CD4-positive, alpha-beta T cell treated with Interleukin-17A for 4 hours (primary cell): ENCODE results near the gene C19orf67.

Experiments used
- DNase-seq: peaks from one replicate; pipeline ENCODE4 v3.0.0-alpha.2; 2020; ENCODE audit warnings: mixed read lengths

Gene C19orf67

DNA sequence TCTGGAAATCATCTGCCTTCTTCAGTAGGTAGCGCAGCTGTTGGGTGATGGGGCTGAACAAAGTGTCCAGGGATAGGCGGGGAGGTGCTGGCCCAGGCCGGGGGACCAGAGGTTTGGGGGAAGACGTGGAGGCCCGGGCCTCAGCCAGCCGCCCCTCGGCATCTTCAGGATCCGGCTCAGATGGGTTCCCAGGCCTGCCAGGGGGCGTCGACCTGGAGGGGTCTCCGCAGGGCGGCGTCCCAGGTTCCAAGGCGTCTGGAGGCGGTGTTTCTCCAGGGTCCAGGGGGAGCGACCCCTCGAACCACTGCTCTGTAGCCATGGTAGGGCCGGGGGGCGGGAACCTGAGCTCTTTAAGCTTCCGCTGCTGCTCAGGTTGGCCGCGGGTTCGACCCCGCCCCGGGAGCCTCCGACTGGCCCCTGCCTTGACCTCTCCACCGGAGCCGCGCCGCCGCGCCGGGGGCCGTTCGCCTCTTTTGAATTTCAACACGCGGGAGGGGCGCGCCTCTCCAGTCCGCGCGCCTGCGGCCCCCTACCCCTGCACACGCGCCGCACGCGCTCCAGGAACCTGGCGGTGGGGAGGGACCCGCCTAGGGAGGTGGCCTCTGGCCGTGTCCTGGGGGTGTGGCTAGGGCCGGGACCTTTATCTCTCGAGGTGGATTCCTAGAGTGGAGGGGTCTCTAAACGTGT is at the start of gene C19orf67:
Gene C19orf67, minus strand, starts transcription at position 475 of the 687 bp plus-strand sequence. Its CDS starts 156 bp downstream, at position 319.
- DNase-seq, result no peak

DNA sequence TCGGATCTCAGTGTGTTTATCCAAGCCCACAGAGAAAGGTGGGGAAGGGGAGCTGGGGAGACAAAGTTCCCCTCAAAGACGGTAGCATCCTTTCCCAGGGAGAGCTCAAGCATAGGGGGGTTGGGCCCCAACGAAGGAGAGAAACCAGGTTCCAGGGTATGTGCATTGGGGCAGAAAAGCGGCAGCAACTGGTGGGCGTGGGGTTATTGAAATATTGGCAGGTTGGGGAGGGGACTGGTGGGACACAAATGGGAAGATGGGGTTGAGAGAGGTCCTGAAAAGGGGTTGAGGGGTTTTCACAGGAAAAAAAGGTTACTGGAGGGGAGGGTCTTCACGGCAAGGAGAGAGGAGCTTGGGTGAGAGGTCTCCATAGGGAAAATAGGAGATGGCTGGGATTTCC is 49.8 kb upstream of the C19orf67 start:
- no peak for DNase-seq

DNA sequence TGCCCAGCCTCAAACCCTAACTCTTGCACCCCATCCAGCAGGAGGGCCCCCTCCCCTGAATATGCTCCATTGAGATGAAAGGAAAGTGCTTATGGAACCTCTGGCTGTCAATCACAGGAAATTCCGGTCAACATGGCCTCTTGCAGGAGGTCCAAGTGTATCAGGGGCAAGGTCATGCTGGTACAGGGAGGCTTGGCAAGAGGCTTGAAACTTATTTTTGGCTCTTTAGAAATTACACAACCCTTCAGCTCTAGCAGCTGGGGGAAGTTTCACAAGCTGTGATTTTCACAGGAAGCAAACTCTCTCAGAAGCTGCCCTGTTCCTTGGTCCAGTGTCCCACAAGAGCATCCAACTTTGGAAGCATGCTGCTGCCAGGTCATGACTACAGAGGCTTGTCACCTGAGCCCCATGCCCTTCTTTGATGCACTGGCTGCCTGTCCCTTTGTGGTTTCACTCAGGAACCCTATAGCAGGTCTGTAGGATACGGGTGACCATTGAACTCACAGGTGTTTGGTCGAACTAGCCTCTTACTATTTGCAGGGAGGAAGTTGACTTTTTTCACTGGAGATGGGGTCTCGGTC is 42.4 kb upstream of the C19orf67 start:
- no peak for DNase-seq

DNA sequence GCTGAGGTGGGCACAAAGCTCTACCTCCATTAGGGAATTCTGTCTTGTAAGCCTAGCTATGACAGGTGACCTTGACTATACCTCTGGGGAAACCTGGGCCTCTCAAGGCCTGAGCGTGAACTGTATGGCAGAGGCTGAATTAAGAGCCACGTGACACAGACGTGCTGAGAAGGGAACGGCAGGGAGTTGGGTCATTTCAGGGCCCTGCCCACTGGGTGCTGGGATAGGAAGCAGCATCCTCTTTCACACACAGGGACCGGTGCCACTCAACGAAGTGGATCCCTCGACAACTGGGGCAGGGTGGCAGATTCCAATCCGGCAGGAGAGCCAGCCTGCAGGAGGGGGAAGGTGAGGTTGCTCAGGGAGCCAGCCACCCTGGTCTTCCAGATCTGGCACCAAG is 41.6 kb upstream of the C19orf67 start:
- DNase-seq, result no peak

DNA sequence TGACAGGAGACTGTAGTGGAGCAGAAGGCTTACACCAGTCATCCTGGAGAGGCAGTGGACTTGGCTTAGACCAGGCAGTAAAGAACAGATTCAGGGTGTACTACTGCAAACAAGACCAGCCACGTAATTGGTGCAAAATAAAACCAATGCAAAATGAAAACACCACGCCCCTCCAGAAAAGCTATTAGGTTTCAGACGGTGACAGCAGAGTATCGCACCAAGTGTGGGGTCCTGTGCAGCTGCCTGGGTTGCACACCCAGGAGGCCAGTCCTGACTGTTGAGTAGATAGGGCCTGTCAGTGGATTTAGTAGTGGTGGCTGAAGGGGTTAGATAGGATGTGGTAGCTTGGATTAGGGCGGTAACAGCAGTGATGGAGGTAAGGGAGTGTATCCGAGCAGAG is 37.3 kb upstream of the C19orf67 start:
- DNase-seq, result no peak

DNA sequence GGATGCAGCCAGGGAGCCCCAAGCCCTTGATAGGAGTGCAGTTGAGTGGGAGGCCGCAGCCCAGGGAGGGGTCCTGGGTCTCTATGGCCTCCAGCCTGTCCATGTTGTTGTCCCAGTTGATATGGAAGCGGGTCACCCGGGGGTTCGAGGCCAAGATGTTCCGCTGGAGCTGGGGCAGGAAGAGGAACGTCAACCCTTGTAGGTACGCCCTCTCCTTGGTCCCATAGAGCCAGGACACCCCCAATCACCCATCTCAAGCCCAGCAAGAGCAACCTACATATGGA is 34.9 kb upstream of the C19orf67 start:
- no peak for DNase-seq

DNA sequence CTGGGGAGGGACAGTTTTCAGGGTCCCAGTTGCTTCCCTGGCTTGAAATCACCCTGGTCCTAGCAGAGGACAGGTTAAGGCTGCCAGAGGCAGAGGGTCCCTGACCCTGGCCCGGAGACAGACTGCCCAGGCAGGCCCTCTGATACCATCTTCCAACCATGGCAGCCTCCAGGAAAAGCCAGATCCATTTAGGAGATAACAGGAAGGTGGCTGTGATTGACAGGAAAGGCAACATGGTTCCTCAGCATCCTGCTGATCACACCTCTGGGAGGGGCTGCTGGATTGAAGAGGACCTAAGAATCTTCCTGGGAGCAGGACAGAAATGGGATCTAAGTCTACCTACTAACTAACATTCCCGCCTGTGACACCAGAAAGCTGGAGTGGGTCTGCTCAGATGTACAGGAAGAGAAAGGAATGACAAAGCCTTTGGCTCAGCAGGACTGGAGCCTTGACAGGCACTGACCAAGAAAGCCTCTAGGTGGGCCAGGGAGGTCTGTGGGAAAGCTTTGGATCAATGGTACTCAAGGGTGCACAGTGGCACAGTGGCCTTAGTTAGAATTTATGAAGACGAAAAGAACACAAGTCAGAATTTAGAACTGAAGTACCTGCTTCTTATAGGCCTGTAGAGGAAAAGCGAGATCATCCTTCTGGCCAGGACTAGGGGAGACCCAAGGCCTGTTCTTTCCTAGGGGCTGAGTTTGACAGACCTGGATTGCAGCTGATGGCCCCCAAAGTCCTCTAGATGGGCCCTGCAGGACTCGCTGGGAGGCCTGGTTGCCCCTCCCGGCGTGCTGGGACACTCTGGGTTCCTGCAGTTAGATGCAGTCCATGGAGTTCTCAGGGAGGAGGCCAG is 34.3 kb upstream of the C19orf67 start:
- no peak for DNase-seq

DNA sequence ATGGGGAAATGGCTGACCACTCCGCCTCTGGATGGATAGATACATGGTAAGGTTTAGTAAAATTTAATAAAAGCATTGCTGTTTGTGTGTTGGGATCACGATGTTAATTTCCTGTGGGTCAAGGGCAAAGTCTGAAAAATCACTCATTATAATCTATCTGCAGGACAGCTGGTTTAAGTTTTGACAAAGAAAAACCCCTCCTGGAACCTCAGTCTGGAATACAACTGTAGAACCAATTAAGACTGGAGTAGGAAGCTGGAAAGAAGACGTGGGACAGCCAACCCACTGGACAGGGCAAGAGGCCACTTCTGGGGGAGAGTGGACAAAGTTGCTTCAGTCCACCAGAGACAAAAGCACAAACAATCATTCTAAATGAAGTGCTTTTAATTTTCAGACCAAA is 33.6 kb upstream of the C19orf67 start:
- DNase-seq, result no peak

DNA sequence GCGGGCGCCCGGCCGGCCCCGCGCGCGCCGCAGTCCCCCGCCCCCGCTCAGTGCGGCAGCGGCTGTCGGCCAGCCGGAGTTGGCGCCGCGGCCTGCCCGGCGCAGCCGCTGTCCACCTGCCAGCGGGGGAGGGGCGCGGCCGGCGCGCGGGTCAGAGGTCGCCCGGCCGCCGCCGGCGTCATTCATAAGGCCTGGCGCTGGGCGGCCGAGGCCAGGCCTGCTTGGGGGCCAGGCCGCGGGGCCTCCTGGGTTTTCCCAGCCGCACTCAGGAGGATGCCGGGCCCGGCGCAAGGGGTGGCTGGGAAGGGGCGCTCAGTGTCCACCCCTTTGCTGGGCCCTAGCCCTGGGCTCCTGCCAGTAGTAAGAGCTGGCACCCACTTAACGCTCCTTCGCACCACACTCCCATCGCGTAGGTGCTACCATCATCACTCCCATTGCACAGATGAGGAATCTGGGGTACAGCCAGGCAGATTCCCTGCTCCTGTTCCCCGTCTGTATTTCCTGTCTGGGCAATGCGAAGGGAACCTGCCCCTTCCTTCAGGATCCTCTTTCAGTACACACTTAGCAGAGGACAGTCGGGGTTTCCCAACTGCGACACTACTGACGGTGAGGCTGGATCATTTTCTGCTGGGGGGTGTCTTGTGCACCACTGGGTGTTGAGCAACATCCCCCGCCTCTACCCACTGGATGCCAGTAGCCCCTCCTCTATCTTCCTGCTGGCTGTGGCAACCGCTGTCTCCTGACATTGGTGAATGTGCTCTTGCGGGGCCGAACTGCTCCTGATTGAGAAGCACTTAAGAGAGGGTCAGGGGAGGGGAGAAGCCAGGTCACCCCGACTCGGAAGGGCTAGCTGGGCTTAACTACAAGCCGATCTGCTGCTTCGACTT is 32.8 kb upstream of the C19orf67 start:
- peak; percentile 59 for DNase-seq

DNA sequence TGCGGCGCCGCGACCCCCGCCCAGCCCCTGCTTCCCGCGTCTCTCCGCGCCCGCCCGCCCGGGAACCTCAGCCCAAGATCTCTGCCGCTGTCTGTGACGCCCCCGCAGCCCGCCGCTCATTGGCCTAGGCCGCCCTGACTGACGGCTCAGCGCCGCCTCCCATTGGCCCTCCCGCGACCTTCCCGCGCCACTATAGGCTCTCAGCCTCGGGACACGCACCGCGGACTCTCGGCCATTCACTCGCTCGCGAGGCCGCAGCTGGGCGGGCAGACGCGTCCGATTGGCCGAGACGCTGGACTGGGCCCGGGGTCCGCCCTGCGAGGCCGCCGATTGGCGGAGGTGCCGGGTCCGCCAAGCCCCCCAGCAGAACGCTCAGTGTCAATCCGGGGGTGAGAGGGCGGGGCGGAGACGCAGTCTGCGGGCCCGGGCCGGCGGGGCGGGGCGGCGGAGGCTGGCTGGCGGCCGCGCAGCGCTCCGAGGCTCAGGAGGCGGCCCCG is 32.1 kb upstream of the C19orf67 start, which contains the start of gene PRKACA:
Gene PRKACA, minus strand, starts transcription at position 95 of the 497 bp plus-strand sequence. CDS start 215 bp downstream, outside the sequence.
- peak; percentile 98 for DNase-seq

DNA sequence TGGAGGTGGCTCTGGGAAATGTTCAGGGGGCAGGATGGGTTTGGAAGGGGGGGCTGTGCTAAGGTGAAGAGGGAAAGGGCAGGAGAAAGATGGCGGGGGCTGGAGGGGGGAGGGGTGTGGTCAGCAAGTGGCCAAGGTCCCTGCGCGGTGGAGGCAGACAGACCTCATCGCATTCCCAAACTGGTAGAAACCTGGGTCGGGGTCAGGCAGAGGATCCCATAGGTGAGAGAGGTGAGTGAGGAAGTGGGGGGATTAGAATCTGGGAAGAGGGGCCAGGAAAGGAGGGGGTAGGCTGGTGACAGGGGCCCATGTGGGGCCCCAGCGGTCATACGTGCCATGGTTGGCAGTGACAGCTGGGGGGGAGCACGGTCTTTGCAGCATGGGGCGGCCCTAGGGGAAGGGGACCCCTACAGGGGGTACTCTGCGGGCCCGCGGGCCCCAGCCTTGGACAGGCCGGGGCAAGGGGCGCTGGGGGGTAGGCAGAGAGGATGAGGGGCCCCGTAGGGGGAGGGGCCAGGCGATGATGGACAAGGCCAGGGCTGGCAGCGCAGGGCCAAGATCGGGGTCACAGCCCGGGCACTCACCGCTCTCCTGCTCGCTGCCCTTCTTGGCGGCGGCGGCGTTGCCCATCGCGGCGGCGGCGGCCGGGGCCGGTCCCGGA is 31.5 kb upstream of the C19orf67 start:
- DNase-seq, result peak; percentile 23

DNA sequence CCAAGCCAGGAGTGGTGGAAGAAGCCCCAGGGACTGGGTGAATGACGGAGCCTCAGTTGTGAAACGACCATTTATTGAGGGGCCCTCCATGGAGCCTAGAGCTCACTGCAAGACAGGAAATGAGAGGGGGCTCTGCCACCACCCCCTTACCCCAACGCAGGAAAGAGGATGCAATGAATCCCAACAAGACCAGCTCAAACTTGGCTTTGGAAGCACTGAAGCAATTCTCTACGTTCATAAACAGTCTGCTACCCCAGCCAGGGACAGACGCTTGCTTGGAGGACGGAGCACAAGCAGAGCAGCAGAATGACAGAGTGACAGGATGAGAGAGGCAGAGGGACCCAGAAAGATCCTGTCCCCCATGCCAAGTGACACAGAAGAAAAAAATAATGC is 30.9 kb upstream of the C19orf67 start:
- no peak for DNase-seq

DNA sequence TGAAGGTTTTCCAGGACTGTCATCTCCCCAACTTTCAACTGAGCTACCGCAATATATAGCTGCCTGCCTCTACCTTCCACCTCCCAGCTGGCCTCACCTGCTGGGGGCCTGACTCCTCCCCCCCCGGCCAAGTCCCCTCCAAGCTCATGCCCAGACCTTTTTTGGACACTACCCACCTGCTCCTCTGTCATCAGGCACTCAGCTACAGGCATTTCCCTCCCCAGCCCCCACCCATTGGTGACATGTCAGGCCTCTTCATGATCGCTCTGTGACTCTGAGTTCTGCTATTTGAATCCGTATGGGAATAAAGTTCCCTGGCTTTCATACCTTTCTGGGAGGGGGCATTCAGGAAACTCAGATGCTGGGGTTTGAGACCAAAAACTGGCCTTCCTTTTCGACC is 30.2 kb upstream of the C19orf67 start:
- DNase-seq, result no peak

DNA sequence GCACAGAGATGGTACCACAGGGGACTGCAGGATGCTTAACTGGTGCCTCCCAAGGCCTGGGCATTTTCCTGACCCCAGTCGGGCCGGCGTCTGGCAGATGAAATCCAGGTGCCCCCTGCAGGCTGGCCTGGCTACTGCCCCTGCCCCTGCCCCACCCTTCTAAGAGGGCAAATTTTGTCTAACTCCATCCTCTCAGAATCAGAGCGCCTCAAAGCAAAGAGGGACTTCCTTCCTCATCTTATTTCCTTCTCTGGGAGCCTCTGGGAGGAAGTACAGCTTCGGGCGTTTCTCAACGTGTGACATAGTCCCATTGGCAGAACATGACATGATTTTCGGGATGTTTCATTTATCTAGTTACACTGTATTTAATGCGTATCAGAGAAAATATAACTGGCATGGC is 29.3 kb upstream of the C19orf67 start:
- DNase-seq, result peak; percentile 61

DNA sequence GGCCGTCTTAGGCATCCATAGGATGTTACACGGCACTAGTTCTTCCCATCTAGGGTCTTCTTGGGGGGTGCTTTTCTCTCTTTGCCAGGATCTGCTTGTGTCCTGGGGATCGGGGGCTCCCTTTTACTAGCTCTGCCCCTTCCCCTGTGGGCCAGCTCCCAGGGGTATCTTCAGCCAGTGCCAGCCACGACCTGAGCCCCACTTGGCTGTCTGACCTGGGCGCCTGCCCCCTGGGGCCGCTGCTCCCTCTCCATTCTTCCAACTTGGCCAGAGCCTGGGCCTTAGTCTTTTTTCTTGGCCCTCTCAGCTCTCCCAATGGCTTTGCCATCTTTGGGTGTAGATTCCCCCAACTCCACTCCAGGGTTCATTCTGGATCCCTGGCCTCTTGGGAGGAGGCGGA is 28.9 kb upstream of the C19orf67 start:
- DNase-seq, result no peak

DNA sequence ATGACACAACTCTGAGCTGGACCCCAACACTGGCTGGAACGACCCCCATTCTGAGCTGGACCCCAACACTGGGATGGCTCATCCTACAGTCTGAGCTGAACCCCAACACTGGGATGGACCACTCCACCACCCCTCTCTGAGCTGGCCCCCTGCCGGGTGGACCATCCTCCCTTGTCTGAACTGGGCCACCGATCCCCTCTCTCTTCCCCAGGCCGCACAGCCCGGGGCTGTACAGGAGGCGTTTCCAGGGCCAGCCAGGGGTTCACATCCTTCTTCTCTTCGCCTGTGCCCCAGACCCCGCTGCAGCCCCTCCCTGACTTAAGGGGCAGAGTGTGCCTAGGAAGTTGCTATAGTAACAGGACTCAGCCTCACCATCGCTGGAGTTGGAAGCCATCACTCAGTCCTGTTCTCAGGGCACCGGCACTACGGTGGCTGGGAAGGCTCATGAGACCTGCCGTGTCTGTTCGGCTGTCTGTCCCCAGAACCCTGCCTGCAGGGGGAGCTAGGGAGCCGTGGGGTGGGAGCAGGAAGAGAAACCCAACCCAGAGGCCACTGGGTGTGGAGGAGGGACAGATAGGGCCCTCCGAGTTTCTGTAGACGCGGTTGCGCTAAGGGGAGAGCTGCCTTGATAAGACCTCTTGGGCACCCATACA is 28.3 kb upstream of the C19orf67 start:
- DNase-seq, result peak; percentile 47

DNA sequence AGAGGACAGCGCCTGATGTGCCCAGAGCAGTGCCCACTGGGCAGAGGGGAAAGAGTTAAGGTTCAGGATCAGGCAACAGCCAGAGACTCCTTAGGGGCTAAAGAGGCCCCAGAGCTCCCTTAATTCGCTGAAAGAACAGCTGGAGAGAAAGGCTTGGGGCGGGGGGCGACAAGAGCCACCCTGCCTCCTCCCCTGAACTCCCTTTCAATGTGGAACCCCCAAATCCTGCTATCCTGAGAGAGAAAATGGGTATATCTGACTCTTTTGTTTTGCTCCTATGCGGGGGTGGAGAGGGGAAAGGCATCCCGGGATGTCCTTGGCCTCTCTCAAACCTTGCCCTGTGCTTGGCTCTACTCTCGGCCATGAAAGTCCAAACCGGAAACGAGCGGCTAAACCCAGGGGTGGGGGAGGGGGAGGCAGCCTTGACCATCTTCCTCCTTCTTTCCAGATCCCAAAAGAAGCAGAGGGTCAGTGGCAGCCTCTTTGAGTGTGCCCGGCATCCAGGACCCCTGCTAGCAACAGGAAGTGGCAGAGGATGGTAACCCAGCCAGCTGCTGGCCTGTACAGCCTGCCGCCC is 27.3 kb upstream of the C19orf67 start:
- DNase-seq, result no peak

DNA sequence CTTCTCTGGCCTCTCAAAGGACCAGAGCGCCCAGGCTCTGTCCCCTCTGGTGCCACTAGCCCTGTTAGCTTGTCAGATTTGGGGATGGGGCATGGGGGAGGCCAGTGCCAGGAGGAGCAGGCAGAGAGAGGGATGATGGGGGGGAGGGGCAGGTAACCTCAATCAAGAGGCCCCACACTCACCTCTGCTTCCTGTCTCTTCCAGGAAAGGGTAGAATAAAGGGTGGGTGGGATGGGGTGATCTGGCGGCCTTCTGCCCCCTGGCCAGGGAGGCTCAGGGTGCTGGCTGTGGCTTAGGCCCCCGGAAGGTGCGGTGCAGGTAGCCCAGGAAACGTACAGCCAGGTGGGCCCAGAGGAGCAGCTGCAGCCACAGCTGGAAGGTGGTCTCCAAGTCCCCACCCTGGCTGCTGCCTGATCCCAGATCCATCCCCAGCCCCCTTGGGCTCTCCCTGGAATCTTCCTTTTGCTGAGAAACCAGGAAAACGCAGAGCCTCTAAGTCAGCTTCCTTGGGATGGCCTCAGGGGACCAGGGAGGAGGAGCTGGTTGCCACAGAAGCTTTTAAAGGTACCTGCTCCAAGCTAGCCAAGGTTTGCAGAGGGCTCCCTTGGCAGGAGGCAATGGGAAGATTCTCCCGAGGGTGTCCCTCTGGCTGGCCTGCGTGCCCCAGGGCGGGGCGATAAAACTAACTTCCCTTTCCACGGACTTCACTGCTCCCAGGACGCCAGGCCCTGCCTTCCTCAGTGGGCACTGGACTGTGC is 26.6 kb upstream of the C19orf67 start:
- DNase-seq, result peak; percentile 22

DNA sequence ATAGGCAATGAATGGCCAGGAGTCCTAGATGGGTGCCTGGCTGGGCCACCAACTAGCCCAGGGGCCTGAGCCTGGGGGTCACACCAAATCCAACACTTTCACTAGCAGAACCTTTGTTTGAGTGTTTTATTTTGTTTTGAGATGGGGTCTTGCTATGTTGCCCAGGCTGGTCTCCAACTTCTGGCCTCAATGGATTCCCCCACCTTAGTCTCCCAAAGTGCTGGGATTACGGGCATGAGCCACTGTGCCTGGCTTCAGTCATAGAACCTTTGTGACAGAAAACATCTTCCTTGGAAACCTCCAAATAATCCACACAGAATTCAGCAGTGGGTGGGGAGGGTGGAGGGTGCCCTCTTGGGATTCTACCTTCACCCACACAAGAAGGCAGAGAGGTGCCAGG is 25.9 kb upstream of the C19orf67 start:
- DNase-seq, result no peak

DNA sequence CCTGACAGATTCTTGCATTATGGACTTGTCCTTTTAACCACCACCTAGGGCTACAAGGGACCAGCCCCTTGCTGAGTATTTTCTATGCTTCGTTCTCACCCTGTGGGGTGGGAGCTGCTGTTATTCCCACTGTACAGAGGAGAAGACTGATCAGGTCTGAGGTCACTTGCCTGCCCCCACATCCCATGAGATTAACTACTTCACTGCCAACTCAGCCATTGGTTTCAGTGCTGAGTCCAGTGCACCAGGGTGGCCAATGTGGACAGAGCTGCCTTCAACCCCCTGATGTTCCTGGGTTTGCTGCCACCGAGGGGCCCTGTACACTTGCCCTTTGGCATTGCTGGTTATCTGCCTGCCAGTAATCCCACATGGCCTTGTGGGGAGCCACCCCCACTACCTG is 25.1 kb upstream of the C19orf67 start:
- DNase-seq, result no peak
